ENCODE data around the gene KCNJ10.

KCNJ10 gene

GRCh38 chr1:160020196-160020595 is 49.8 kb downstream of the KCNJ10 start:
- no peak for DNase-seq

GRCh38 chr1:160018900-160019299 is 51.1 kb downstream of the KCNJ10 start:
- no peak for DNase-seq

DNA sequence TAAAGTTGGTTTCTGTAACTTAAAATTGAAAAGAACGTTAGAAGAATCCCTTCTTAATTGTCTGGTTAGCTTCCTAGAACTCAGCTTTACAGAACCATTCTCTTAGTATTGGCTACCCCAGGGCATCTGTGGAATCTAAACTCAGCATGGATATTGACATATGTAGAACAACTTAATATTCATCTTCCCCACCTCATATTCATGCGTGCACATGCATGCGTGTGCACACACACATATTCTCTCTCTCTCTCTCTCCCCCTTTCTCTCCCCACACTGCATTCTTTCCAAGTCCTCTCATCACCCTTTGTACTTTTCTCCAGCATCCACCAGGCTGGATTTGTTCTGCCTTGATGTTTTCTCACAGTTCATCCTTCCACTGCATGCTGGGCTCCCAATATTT is 51.6 kb downstream of the KCNJ10 start:
- no peak for DNase-seq

DNA sequence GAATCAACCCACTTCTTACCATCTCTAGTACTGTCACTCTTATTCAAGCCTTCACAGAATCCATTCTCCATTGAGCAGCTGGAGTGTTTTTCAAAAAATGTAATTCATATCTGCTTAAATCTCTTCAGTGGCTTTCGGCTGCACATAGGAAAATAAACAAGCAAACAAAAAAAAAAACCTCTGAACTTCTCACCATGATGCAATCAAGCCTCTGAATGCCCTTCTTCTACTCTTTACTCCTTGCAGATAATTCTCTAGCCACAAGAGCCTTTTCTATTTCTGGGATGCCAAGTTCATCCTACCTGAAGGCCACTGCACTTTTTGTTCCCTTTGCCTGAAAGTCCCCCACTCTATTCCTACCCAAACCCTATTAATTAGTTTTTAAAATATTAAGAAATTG is 52.4 kb downstream of the KCNJ10 start:
- DNase-seq: no peak

DNA sequence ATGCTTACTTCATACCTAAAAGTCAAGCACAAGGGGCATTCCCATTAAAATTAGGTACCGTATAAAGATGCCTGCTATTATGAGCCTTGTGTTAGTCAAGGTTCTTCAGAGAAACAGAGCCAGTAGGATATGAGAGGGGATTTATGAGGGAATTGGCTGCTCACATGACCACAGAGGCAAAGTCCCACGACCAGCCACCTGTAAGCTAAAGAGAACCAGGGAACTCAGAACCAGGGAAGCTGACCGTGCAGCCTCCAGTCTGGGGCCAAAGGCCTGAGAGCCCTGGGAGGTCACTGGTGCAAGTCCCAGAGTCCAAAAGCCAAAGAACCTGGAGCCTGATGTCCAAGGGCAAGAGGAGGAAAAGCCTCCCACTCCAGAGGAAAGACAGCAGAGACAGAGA is 58.2 kb downstream of the KCNJ10 start:
- no peak for DNase-seq

DNA sequence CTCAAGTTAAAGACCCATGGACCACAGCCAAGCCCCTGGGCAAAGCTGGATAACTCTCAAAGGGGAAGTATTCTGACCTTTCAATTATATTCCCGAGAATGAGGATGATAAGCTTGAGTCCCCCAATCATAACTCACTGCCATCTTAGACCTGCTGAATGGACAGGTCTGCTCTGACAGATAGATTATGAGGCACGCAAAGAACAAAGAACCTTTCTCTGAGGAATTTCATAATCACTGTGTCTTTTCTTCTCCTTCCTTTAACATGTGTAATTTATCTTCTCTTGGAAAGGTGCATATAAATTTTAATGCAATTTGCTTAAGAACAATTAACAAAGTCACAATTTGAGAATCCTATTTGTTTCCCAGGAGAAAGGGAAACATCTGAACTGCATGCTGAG is 60.2 kb downstream of the KCNJ10 start:
- DNase-seq: no peak

GRCh38 chr1:160009081-160009480 is 60.9 kb downstream of the KCNJ10 start:
- DNase-seq: no peak

DNA sequence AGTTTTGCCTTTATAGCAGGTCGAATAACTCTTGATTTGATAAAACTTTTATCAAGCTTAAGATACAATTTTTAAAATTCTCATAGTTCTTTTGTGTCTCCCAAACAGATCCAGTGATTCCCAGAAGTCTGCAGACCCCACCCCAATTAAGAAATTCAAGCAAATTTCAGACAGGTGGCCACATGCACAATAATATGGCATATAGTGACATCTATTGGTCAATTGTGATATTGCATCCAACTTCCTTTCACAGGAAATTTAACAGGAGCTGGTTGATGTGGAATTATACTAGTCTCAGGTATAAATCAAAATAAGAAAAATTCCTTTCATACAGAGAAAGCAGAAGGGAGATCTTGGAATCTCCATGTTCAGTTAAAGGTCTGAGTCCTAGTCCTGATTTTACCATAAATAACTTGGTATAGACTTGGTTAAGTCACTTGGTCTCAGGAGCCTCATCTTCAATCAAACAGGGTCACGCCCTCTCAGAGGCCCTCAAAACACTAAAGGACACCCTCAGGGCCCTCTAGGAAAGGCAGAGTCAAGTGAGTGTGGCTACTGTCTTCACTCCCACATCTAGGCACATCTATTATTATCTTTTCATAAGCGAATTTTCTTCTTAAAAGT is 62.3 kb downstream of the KCNJ10 start:
- peak; percentile 75 for DNase-seq

GRCh38 chr1:160006312-160006940 is 63.5 kb downstream of the KCNJ10 start:
- DNase-seq: peak; percentile 90

DNA sequence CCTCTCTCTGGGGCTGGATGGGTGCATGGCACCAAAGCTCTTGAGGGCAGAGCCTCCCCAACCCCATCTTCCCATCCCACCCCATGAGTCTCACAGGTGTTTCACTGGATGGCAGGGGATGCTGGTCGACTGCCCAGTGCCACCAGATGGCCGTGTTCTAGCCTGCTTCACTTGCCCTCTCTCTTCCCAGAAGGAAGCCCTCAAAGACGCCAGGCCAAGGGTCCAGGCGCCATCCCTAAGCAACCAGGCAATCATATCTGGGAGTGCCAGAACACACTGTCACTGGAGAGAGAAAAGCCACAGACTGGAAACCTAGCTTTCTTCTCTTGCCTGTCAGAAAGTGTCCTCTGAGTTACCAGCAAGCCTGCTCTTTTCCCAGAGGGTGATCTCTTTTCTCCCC is 64.9 kb downstream of the KCNJ10 start:
- no peak for DNase-seq

DNA sequence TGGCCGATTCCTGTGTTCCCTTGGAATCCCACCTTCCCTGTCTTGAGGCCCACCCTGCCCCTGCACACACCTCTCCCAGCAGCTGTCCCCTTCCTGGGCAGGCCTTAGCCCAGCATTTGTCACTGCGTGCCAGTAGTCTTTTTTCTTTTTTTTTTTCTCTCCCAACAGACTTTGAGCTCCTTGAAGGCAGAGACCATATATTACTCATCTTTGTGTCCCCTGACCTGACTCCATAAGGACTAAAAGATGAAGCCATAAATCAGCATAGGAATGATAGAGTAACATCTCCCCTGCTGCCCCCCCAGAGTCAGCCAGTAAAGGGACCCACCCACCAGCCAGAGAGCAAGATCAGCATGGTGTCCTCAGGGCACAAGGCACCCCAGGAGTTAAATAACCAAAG is 65.5 kb downstream of the KCNJ10 start:
- no peak for DNase-seq

DNA sequence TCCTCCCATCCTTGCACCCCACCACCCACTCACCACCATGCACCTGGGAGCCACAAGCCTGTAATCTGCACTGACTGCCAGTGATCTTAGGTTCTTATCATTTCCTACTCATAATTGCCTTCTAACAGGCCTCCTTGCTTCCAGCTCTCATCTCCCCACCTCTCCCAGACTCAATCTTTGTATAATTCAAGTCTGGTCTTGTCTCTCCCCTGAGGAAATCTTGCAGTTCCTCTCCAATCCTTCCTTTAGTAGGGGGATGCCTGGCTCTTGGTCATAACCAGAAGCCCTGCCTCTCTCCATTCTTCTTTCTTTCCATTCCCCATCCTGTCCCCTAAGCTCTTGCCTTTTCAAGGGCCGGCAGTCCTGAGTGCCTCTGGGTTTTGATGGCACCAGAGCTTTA is 66.0 kb downstream of the KCNJ10 start:
- DNase-seq: no peak

DNA sequence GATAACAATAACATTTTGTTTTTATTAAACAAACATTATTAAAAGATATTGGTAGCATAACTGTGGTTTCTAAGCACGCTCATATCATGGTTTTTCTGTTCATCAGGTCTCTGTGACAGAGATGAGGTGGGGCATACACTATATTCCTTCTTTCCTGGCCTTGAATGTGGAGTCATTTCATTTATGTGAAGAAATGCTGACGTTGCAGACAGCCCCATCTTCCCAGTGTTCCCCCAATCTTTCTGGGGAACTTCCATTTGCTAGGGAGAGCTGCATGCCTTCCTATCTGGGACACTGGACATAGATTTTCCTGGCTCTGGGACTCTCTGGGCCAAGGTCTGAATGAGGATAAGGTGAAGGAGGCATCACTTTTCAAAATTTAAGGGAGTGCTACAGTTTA is 68.5 kb downstream of the KCNJ10 start:
- no peak for DNase-seq

DNA sequence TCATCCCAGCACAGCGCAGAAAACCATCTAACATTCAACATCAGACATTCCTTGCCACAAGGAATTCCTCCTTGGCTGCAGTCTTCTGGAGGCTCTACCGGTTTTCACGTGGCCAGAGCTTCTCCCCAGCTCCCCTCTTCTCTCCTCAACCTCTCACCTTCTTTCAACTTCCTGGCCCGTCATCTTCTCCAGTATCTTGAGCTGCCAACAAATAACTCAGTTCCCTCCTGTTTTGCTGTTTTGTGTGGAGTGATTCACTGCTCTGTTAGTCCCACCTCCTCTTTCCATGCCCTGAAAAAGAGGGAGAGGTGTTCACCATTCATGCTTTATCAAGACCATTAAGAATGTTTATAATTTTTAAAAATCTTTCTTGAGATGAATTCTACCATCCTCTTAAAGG is 70.8 kb downstream of the KCNJ10 start:
- no peak for DNase-seq

- DNase-seq: no peak
Observed at GRCh38 chr1:159996653-159997052, 73.3 kb downstream of the KCNJ10 start.

DNA sequence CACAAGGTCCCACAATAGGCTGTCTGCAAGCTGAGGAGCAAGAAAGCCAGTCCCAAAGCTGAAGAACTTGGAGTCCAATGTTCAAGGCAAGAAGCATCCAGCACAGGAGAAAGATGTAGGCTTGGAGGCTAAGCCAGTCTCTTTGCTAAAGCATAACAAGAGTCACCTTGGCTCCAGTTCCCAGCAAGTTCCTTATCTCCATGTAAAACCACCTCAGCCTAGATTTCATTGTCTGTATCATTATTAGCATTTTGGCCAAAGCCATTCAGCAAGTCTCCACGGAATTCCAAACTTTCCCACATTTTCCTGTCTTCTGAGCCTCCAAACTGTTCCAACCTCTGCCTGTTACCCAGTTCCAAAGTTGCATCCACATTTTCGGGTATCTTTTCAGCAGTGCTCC is 75.1 kb downstream of the KCNJ10 start:
- no peak for DNase-seq

DNA sequence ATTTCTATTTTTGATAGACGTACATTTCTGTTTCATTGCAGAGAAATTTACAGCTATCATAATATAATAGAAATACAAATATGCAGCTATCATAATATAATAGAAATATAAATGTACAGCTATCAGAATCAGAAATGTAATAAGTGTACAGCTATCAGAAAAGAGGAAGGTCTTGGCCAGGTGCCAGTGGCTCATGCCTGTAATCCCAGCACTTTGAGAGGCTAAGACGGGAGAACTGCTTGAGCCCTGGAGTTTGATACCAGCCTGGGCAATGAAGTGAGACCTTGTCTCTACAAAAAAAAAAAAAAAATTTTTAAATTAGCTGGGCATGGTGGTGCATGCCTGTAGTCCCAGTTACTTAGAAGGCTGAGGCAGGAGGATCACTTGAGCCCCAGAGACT is 76.0 kb downstream of the KCNJ10 start:
- peak; percentile 71 for DNase-seq

DNA sequence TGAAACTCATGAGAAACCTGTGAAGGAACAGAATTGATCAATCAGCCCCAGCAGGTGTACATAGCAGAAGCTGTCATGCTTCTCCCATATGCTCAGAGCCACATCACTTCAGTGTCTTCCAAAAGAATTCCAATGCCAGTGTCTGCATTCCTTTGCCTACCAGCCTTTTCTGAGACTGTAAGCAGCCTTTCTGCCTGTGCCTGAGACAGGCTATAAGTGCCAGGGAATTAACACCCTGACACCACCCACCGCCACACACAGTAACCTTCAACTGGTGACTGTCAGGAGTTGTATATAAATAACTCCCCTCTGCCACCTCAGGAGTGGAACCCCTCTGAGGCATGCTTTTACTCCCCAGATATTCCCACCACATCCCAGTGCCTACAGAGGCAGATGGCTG is 77.8 kb downstream of the KCNJ10 start:
- DNase-seq: no peak

- no peak for DNase-seq
Observed at GRCh38 chr1:159991513-159991912, 78.4 kb downstream of the KCNJ10 start.

- DNase-seq: no peak
Observed at GRCh38 chr1:159990005-159990404, 80.0 kb downstream of the KCNJ10 start.

GRCh38 chr1:159989581-159989980 is 80.4 kb downstream of the KCNJ10 start:
- DNase-seq: no peak

- no peak for DNase-seq
Observed at GRCh38 chr1:159988006-159988405, 82.0 kb downstream of the KCNJ10 start.

DNA sequence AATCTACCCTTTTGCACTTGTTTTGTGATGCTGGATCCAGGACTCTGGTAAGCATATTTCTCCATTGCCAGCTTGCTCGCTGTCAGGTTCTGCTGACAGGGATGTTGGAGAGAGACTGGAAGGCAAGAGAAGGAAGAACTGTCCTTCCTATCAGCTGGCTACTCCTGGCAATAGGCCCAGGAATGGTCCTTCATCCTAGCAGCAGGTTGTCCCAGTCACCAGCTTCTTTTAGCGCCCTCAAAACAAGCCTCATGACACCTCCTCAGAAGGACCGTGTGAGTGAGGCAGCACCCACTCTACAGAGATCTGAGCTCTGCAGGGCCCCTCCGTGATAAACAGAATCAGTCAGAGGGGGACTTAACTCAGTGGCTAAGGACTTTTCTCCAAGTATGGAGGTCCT is 82.8 kb downstream of the KCNJ10 start:
- DNase-seq: no peak

DNA sequence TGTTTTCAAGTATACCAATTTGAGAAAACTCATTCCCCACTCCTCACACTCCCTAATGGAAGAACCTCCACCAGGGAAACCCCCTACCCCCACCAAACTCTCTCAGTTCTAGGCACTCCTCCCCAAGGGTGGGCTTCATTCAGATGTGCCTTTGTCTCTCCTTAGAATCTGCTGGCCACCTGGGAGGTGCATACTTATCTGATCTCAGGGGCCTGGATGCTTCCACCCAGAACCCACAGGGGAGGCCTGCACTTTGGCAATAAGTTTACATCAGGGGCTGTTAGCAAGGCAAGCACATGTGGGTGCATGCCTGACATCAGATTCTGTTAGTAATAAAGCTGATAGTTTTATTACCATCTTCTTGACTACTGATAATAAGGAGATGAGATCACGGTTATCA is 83.4 kb downstream of the KCNJ10 start:
- no peak for DNase-seq

- no peak for DNase-seq
Observed at GRCh38 chr1:159986093-159986492, 83.9 kb downstream of the KCNJ10 start.
